Activated CD4-positive, alpha-beta T cell treated with anti-CD3 and anti-CD28 coated beads, Interleukin-2, amount 50 U/mL, for 24 hours (primary cell): Measurements from ENCODE around the gene LINGO1.

Source experiments
- DNase-seq, 2 donors: peaks; one replicate each; pipeline ENCODE4 v3.0.0-alpha.2; 2020; ENCODE audit warnings: low read depth in 1 of 2, low spot score in 1 of 2

Gene LINGO1

DNA sequence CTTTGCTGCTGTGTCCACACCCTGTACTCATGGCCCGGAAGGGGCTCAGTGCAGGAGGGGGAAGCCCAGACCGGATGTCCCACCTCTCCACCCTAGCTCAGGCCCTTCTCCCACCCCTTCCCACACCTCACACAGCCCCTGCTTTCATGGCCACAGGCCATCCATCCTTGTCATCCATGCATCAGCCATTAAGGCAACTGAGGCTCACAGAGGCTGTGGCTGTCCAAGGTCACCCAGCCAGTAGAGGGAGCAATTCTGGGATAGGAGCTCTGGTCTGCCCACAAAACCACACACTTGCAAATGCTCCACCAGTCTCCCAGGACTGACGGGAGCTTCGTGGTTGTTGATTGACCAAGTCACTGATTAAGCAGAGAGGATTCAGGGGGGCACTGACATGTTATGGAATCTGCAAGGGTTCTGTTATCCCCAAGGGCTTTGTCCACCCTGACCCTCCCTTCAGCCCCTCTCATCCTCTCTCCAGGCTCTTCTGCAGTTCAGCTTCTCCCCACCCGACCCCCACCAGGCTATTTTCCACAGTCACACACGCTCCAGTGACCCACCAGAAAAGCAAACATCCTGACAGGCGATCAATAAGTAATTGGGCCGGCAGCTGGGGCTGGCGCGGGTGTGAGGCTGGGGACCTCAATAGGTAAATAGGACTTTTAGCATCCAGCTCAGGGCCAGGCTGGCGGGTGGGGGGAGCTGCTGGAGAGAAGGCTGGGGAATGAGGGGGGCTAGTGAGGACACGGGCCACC, 15.1 kb downstream of the LINGO1 start:
- DNase-seq: no peak

GRCh38 chr15:77616072-77616471, 16.6 kb downstream of the LINGO1 start:
- no peak for DNase-seq

GRCh38 chr15:77615472-77615871, 17.2 kb downstream of the LINGO1 start:
- no peak for DNase-seq

DNA sequence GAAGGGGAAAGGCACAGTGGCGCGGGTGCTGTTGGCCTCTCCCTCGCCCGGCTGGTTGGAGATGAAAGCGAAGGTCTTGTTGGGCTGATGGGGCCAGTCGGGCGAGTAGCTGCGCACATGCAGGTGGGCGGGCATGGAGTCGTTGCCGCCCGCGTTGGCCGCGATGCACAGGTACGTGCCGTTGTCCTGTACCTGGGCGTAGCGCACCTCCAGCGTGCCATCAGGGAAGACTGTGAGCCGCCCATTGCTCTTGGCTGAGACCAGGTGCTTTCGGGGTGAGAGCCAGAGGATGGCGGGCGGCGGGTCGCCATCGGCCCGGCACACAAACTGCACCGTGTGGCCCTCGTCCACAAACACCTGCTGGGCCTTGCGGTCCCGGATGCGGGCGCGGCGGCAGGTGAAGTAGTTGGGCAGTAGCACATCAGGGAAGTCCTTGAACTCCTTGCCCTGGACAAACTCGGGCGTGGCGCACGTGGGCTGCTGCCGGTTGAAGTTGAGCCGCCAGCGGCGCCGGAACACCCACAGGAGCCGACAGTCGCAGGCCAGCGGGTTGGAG, 18.4 kb downstream of the LINGO1 start:
- no peak for DNase-seq

GRCh38 chr15:77613814-77614213, 18.9 kb downstream of the LINGO1 start:
- DNase-seq: no peak

DNA sequence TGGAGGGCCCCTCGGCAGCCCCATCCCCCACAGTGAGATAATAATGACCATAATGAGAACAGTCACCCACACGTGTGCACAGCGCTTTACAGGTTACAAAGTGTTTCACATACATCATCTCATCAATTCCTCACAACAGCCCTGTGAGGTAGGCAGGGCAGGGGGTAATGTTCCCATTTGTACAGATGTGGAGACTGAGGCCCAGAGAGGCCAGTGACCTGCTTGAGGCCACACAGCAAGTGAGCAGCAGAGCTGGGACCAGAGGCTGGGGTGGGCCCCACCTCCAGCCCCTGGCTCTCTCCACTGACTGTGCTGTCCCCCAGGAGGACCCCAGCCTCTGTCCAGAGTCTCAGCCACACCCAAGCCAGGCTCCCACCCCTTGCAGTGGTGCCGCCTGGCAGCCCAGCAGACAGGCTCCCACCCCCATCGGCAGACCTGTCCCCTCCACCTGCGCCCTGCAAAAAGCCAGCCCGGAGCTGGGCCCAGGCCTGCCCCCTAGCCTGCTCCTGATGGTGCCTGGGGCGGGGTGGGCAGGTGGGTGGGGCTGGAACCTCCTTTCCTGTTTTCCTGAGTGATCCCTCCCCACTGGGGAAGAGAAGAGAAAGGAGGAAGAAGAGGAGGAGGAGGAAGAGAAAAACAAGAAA, 19.6 kb downstream of the LINGO1 start:
- no peak for DNase-seq

GRCh38 chr15:77611767-77612166, 20.9 kb downstream of the LINGO1 start:
- no peak for DNase-seq

DNA sequence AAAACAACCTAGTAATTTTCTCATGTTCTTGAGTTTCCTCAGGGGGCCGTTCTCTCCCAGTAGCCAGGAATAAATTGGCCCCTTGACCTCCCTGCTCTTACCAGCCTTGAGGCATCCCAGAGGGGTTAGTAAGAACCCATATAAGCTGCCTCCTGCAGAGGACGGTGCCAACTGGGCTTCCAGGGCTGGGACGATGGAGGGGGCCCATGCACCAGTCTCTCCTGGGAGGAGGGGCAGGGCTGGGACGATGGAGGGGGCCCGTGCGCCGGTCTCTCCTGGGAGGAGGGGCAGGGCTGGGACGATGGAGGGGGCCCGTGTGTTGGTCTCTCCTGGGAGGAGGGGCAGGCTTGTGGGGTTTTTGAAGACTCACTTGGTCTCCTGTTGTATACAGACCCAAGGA, 22.0 kb downstream of the LINGO1 start:
- DNase-seq: no peak

DNA sequence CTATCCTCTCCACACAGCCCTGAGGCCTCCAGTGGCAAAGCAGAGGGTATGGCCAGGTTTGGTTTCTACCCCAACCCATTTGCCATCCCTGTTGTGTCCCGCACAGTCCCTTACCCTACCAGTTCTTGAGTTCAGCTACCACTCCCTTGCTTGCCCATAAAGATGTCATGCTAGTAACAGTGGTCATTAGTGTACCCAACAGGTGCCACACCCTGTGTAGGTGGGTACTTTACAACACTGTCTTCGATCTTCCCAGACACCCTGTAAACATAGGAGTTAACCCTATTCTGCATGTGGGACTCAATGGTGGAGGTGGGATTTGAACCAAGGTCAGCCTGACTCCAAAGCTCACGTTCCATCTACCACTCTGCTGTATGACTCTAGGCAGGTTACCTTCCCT, 23.2 kb downstream of the LINGO1 start:
- DNase-seq: no peak

DNA sequence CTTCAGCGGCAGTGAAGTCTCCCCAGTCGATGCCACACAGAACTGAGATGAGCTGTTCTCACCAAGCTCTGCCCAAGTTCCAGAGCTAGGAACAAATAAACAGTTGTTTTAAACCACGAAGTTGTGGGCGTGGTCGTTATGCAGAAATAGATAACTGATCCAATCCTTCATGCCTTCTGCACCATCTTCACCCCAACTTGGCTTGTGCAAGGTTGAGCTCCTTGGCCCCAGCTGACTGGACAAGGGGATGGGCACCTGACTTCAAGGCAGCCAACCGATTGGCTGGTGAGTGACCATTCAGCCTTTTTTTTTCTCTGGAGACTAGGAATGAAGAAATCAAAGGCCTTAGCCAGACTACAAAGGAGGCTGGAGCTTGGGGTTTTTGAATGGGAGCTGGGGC, 23.9 kb downstream of the LINGO1 start:
- no peak for DNase-seq

- DNase-seq: no peak
These were observed 24.8 kb downstream of the LINGO1 start for GRCh38 chr15:77607894-77608261.

GRCh38 chr15:77607111-77607893, 25.4 kb downstream of the LINGO1 start:
- DNase-seq: no peak

DNA sequence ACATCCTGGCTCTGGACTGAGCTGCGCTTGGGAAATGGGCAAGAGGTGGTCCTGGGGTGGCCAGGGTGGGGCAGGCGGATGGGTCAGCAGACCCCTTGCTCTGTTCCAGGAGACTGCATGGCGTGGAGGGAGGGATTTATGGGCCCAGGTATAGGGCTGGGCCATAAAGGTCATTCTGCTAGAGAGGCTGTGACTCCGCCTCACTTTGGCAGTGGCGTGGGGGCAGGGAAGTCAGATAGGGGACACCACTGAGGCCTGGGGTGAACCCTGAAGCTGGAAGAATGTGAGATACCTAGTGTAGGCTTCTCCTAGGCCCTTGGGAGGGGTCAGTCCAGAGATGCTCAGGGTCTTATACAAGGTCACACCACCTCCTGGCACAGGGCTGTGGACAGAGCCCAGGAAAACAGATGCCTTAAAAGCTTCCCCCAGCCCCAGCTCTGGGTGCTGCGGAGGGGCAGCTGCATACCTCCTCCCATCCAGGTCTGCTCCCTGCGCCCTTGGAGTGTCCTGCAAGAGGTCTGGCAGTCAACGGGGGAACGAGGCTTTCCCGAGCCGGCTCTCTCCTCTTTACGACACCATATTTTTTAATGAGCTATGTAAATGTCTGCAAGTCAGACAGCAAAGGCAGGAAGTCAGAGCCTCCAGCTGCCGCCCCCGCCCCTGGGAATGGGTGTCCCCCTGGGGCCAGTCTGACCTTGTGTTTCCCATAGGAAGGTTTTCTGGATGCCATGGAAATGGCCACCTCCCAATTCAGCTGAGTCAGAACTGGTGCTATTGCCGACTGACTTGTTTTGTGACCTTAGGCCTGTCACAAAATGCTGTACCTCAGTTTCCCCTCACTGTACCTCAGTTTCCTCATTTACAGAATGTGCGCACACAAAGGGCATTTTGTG, 26.3 kb downstream of the LINGO1 start:
- no peak for DNase-seq

- no peak for DNase-seq
These were observed 27.2 kb downstream of the LINGO1 start for GRCh38 chr15:77605547-77605946.

- no peak for DNase-seq
These were observed 27.7 kb downstream of the LINGO1 start for GRCh38 chr15:77604973-77605372.

DNA sequence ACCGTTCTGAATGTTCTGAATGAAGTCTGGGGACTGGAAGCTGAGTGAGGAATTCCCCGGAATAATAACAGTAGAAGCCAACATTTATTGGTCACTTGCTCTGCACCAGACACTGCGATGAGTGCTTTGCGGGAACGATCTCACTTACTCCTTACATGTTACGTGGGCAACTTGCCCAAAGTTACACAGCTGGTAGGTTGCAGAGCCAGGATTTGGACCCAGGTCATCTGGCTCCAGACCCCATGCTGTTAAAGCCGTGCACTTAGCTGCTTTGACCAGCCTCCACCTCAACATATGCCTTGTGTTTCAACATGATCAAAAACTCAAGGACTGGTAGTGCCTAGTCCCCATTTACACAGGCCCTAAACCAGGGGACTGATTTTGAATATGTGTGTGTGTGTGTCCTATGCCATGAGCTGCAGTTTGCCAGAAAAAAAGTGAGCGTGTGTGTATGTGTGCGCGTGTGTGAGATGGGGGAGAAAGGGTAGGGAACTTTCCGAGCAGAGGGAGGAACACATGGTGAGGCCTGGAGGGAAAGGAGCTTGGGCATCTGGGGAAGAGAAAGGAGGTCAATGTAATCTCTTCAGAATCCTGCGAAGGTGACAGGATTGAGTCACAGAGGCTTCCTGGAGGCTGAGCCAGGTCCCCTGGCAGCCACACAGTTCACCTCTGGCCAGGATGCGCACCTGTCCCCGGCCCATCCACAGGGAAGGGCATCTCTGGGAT, 28.9 kb downstream of the LINGO1 start:
- no peak for DNase-seq

- no peak for DNase-seq
These were observed 29.9 kb downstream of the LINGO1 start for GRCh38 chr15:77602800-77603199.

GRCh38 chr15:77599899-77600298, 32.8 kb downstream of the LINGO1 start:
- DNase-seq: no peak

GRCh38 chr15:77599357-77599756, 33.4 kb downstream of the LINGO1 start:
- DNase-seq: no peak

GRCh38 chr15:77598644-77599043, 34.1 kb downstream of the LINGO1 start:
- no peak for DNase-seq
